RWPE2 (cell line): ENCODE measurements around the gene AFF1.
"Not testable (repeated sequence)": the region's sequence is repeated elsewhere in the genome, so short reads cannot be mapped to it uniquely, and the experiment has no call there.

Experiments used
- ATAC-seq: fragments of 200-7000 bp; cut with Tn5 transposase; 3 replicates; pipeline ENCODE4 v1.9.1; 2021; ENCODE audit warnings: low read depth
- DNase-seq: peaks from one replicate; pipeline ENCODE4 v3.0.0-alpha.2; 2020; ENCODE audit warnings: low spot score
- H3K27ac ChIP-seq: fragments of 450-650 bp; 2 replicates; pipeline ENCODE4 v1.5.1; 2017; ENCODE audit warnings: mild to moderate bottlenecking; ENCODE audit not compliant: poor library complexity, severe bottlenecking
- H3K27me3 ChIP-seq: fragments of 250-450 bp; sonication (Bioruptor Pico); 2 replicates; pipeline ENCODE4 v1.5.1; 2021; ENCODE audit warnings: mild to moderate bottlenecking, moderate library complexity; ENCODE audit not compliant: insufficient read depth, poor library complexity, severe bottlenecking
- H3K36me3 ChIP-seq: fragments of 250-450 bp; sonication (Bioruptor Pico); 2 replicates; pipeline ENCODE4 v1.5.1; 2020; ENCODE audit warnings: low read depth, mild to moderate bottlenecking, moderate library complexity
- H3K4me1 ChIP-seq: fragments of 250-450 bp; sonication (Bioruptor Pico); 2 replicates; pipeline ENCODE4 v1.5.1; 2021; ENCODE audit warnings: mild to moderate bottlenecking, moderate library complexity; ENCODE audit not compliant: insufficient read depth, poor library complexity, severe bottlenecking
- H3K4me3 ChIP-seq: fragments of 250-450 bp; sonication (Bioruptor Pico); 2 replicates; pipeline ENCODE4 v1.5.1; 2021; ENCODE audit warnings: mild to moderate bottlenecking, moderate library complexity; ENCODE audit not compliant: severe bottlenecking
- H3K9me3 ChIP-seq: fragments of 250-450 bp; sonication (Bioruptor Pico); 2 replicates; pipeline ENCODE4 v1.5.1; 2021; ENCODE audit warnings: mild to moderate bottlenecking, moderate library complexity; ENCODE audit not compliant: severe bottlenecking
- TF ChIP-seq, protein P1 (sequence below): fragments of 450-650 bp; IDR thresholded peaks from one replicate; pipeline ENCODE4 v1.5.1; 2017; ENCODE audit warnings: mild to moderate bottlenecking, moderate library complexity; ENCODE audit not compliant: poor library complexity, severe bottlenecking

AFF1 gene

DNA sequence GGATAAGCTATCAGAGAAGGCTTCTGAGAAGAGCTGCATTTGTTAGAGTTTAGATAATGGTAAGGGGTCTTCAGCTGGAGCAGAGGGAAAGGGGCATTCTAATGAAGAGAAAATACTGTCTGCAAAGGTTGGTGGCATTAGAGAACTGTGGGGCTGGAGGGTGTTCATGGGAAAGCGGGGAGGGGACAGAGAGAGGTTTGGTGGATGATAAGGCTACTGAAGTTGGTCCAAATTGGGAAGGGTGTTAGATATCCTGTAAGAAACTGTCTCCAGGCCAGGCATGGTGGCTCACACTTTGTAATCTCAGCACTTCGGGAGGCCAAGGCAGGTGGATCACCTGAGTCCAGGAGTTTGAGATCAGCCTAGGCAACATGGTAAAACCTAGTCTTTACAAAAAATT is 59.9 kb downstream of the AFF1 start:
- Histone ChIP-seq H3K27me3 (no peaks in the 10 kb centered on the region), H3K4me1 (no peaks in the 10 kb centered on the region), H3K36me3 (no peaks in the 10 kb centered on the region), H3K4me3 (no peak overlapping the region), H3K9me3 (no peaks in the 10 kb centered on the region), H3K27ac (no peak overlapping the region)
- no peak for ATAC-seq
- TF ChIP-seq, protein P1, sequence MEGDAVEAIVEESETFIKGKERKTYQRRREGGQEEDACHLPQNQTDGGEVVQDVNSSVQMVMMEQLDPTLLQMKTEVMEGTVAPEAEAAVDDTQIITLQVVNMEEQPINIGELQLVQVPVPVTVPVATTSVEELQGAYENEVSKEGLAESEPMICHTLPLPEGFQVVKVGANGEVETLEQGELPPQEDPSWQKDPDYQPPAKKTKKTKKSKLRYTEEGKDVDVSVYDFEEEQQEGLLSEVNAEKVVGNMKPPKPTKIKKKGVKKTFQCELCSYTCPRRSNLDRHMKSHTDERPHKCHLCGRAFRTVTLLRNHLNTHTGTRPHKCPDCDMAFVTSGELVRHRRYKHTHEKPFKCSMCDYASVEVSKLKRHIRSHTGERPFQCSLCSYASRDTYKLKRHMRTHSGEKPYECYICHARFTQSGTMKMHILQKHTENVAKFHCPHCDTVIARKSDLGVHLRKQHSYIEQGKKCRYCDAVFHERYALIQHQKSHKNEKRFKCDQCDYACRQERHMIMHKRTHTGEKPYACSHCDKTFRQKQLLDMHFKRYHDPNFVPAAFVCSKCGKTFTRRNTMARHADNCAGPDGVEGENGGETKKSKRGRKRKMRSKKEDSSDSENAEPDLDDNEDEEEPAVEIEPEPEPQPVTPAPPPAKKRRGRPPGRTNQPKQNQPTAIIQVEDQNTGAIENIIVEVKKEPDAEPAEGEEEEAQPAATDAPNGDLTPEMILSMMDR: no peak
- no peak for DNase-seq

DNA sequence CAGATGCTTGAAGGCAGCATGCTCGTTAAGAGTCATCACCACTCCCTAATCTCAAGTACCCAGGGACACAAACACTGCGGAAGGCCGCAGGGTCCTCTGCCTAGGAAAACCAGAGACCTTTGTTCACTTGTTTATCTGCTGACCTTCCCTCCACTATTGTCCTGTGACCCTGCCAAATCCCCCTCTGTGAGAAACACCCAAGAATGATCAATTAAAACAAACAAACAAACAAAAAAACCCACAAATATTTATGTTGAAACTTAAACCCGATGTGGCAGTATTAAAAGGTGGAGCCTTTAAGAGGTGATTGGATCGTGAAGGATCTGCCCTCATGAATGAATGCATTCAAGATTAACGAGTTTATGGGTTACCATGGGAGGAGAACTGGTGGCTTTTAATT is 61.7 kb downstream of the AFF1 start:
- H3K9me3 ChIP-seq, H3K27me3 ChIP-seq, H3K36me3 ChIP-seq, H3K27ac ChIP-seq, H3K4me1 ChIP-seq, ATAC-seq, DNase-seq, H3K4me3 ChIP-seq: not testable (repeated sequence)

DNA sequence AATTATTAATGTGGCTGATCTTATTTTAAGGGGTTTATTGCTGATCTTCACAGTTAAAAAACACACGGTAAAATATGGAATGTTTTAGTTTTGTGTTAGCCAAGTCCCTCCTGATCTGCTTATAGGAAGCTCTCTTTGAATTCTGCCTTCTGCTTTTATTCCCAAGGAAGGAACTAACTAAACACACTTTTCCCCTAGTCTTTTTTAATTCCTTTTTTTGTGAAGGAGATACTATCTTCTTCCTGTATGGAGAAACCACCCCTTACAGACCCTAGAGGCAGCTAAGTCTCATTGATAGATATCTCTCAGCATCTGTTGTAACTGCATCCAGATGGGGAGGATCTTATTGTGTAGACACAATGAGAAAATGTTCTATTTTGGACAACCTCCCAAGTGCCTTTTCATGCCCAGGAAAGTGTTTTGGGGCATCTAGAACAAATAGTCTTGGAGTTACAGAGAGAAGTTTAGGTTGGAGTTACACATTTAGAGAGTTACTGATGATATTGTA is 64.4 kb downstream of the AFF1 start:
- H3K4me1 ChIP-seq: peaks cover 4% of the 10 kb centered on the region

DNA sequence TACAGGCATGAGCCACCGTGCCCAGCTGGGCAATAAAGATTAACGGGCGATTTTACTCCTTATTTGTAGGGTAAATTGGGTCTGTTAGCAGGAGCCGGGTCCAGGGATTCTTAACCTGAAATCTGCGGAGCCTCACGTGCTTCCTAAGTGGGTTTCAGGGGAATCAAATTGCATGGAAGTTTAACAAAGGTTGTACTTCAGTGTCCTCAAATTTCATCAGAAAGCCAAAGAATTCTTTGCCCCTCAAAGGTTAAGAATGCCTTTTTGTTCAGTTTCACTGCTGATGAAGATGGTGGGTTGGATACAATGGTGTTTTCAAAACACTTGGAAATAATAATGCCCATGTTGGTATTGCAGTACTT is 67.9 kb downstream of the AFF1 start:
- DNase-seq (no peak), ATAC-seq (no peak)
- H3K4me1 ChIP-seq: peaks cover 14% of the 10 kb centered on the region
- TF ChIP-seq, protein P1: no peak
- no peaks in the 10 kb centered on the region for H3K36me3 ChIP-seq
- no peaks in the 10 kb centered on the region for H3K27me3 ChIP-seq
- no peak overlapping the region for H3K27ac ChIP-seq
- H3K4me3 ChIP-seq: no peak overlapping the region
- no peaks in the 10 kb centered on the region for H3K9me3 ChIP-seq

More for the DNA sequence above, 64.4 kb downstream of the AFF1 start:
- no peak for DNase-seq
- TF ChIP-seq, protein P1: no peak
- Histone ChIP-seq H3K9me3 (no peaks in the 10 kb centered on the region), H3K27me3 (no peaks in the 10 kb centered on the region), H3K4me3 (no peak overlapping the region), H3K36me3 (no peaks in the 10 kb centered on the region), H3K27ac (no peak overlapping the region)
- no peak for ATAC-seq

DNA sequence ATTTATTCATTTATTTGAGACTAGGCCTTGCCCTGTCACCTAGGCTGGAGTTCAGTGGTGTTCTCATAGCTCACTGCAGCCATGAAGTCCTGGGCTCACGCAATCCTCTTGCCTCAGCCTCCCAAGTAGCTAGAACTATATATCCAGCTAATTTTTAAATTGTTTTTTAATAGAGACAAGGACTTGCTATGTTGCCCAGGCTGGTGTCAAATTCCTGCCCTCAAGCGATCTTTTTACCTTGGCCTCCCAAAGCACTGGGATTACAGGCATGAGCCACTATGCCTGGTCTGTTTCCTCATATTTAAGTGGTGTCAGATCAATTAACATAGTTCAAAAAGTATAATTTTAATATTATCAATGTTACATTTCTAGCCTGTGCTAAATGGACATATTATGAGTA is 68.5 kb downstream of the AFF1 start:
- ATAC-seq (no peak), DNase-seq (no peak)
- TF ChIP-seq, protein P1: no peak
- Histone ChIP-seq H3K4me1 (peaks cover 17% of the 10 kb centered on the region), H3K9me3 (no peaks in the 10 kb centered on the region), H3K27ac (no peak overlapping the region), H3K36me3 (no peaks in the 10 kb centered on the region), H3K27me3 (no peaks in the 10 kb centered on the region), H3K4me3 (no peak overlapping the region)

DNA sequence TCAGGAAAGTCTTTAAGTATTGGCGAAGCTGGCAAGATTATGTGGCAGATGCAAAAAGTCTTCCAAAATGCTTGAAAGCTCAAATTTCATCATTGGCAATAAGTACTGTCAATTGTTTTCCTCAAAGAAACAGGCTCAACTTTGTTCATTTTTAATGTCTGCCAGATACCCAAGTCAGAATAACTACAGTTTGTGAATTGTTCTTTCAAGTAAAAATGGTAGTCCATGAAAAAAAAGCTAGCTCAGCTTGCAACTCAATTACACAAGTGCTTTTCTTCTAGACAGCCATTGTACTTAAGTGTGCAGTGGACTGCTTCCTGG is 70.5 kb downstream of the AFF1 start:
- DNase-seq (no peak), ATAC-seq (no peak)
- H3K27me3 ChIP-seq: no peaks in the 10 kb centered on the region

More for the DNA sequence above, 70.5 kb downstream of the AFF1 start:
- Histone ChIP-seq H3K4me1 (peaks cover 30% of the 10 kb centered on the region), H3K9me3 (no peaks in the 10 kb centered on the region), H3K4me3 (no peak overlapping the region), H3K27ac (peak overlapping the region; percentile 82), H3K36me3 (no peaks in the 10 kb centered on the region)
- TF ChIP-seq, protein P1: no peak
